ENCODE results near the gene KCNH3. TPM values are rescaled to one million over a fixed set of nuclear protein-coding genes. Genes with fewer than 3 reads are reported as not detected.

Gene KCNH3
- total RNA-seq, 1 donor from 2014 or later, result 0.12 TPM

GRCh38 chr12:49552014-49552413 lies 13.2 kb downstream of the KCNH3 start:
- no peak overlapping the region for H3K4me3 ChIP-seq (ENCODE audit: low read depth, low read length)
- no peak for TF ChIP-seq CTCF (conservative IDR thresholded peaks at IDR 0.05; ENCODE audit: low read depth, low read length)
- DNase-seq (ENCODE audit: low read depth), result no peak

- DNase-seq (ENCODE audit: low read depth), result no peak
- no peak overlapping the region for H3K4me3 ChIP-seq (ENCODE audit: low read depth, low read length)
- TF ChIP-seq CTCF (conservative IDR thresholded peaks at IDR 0.05; ENCODE audit: low read depth, low read length), result no peak
These were observed 13.6 kb downstream of the KCNH3 start for GRCh38 chr12:49552425-49552824.

- TF ChIP-seq CTCF (conservative IDR thresholded peaks at IDR 0.05; ENCODE audit: low read depth, low read length), result no peak
- H3K4me3 ChIP-seq (ENCODE audit: low read depth, low read length), result no peak overlapping the region
- no peak for DNase-seq (ENCODE audit: low read depth)
These were observed 14.1 kb downstream of the KCNH3 start for GRCh38 chr12:49552899-49553298.

- no peak overlapping the region for H3K4me3 ChIP-seq (ENCODE audit: low read depth, low read length)
- TF ChIP-seq CTCF (conservative IDR thresholded peaks at IDR 0.05; ENCODE audit: low read depth, low read length), result peak; percentile 74
- DNase-seq (ENCODE audit: low read depth), result no peak
These were observed 14.8 kb downstream of the KCNH3 start for GRCh38 chr12:49553512-49554088.

- DNase-seq (ENCODE audit: low read depth), result no peak
- H3K4me3 ChIP-seq (ENCODE audit: low read depth, low read length), result no peak overlapping the region
- TF ChIP-seq CTCF (conservative IDR thresholded peaks at IDR 0.05; ENCODE audit: low read depth, low read length), result no peak
These were observed 15.4 kb downstream of the KCNH3 start for GRCh38 chr12:49554266-49554665.

- TF ChIP-seq CTCF (conservative IDR thresholded peaks at IDR 0.05; ENCODE audit: low read depth, low read length), result no peak
- no peak overlapping the region for H3K4me3 ChIP-seq (ENCODE audit: low read depth, low read length)
- no peak for DNase-seq (ENCODE audit: low read depth)
These were observed 17.0 kb downstream of the KCNH3 start for GRCh38 chr12:49555631-49556390.

All from epithelial cell of proximal tubule (primary cell).